T-cell (primary cell): ENCODE measurements around the gene BAIAP2L2. TPM values are rescaled to one million over a fixed set of nuclear protein-coding genes. Genes with fewer than 3 reads are reported as not detected.

Experiments
- ATAC-seq, 4 experiments: fragments of 200-7000 bp in 3 of 4; fragments of 150-1000 bp in 1 of 4; cut with Tn5 transposase; replicated peaks in 1 of 4; 1 replicate in 3 of 4; 2 replicates in 1 of 4; pipeline ENCODE4 v1.10.0; 2021; ENCODE audit warnings: moderate library complexity in 3 of 4, mild to moderate bottlenecking in 2 of 4, moderate number of reproducible peaks in 1 of 4
- CTCF ChIA-PET, 2 donors: fragments of 300-600 bp; sonication (Branson Sonifier 250); formaldehyde crosslinking; loops; one replicate each; lab custom pipeline; 2022; ENCODE audit warnings: antibody characterized with exemption in 2 of 2; lab: Charles Lee
- POLR2A ChIA-PET, 2 donors: fragments of 300-600 bp; sonication (Branson Sonifier 250); formaldehyde crosslinking; loops; one replicate each; lab custom pipeline; 2022; ENCODE audit warnings: antibody characterized with exemption in 2 of 2; lab: Charles Lee
- DNase-seq, 35 experiments: peaks; one replicate each; pipeline versions ENCODE4 v3.0.0 to v3.0.0-alpha.2; 2013 to 2023
- H3K27ac ChIP-seq: one replicate; pipeline ENCODE4 v1.5.1; 2013; ENCODE audit warnings: low read length
- H3K27me3 ChIP-seq, 2 experiments: replicated peaks in 1 of 2; 1 replicate in 1 of 2; 2 replicates in 1 of 2; pipeline versions ENCODE4 v1.6.1 to v1.7.0; 2013; ENCODE audit warnings: low read length in 1 of 2, mixed read lengths in 1 of 2; ENCODE audit not compliant: control insufficient read depth in 2 of 2, insufficient read depth in 2 of 2; ENCODE audit errors: extremely low read depth in 1 of 2
- H3K36me3 ChIP-seq, 2 donors: 1 replicate in 1 of 2; 2 replicates in 1 of 2; pipeline versions ENCODE4 v1.6.1 to v1.7.0; 2013; ENCODE audit warnings: low read length in 1 of 2; ENCODE audit not compliant: control insufficient read depth in 2 of 2, insufficient read depth in 1 of 2; ENCODE audit errors: extremely low read depth in 1 of 2
- H3K4me1 ChIP-seq, 2 experiments: 1 replicate in 1 of 2; 2 replicates in 1 of 2; pipeline versions ENCODE4 v1.6.1 to v1.7.0; 2013; ENCODE audit warnings: low read length in 2 of 2, mixed read lengths in 1 of 2; ENCODE audit not compliant: insufficient read depth in 2 of 2, control insufficient read depth in 1 of 2; ENCODE audit errors: extremely low read depth in 1 of 2
- H3K4me3 ChIP-seq, 2 donors: 1 replicate in 1 of 2; 2 replicates in 1 of 2; pipeline versions ENCODE4 v1.5.1 to v1.7.0; 2013; ENCODE audit warnings: mild to moderate bottlenecking in 2 of 2, low read length in 1 of 2, moderate library complexity in 1 of 2; ENCODE audit not compliant: control insufficient read depth in 1 of 2; ENCODE audit errors: extremely low read depth in 1 of 2
- H3K9me3 ChIP-seq: 2 replicates; pipeline ENCODE4 v1.7.0; 2013
- H3K27ac Mint-ChIP-seq, 2 donors: one replicate each; pipeline ENCODE4 v1.8.0; 2020 to 2021; ENCODE audit warnings: mild to moderate bottlenecking in 2 of 2, mixed read lengths in 2 of 2
- H3K27me3 Mint-ChIP-seq, 2 donors: one replicate each; pipeline ENCODE4 v1.8.0; 2021 to 2022; ENCODE audit warnings: mixed read lengths in 2 of 2
- H3K36me3 Mint-ChIP-seq: one replicate; pipeline ENCODE4 v1.8.0; 2021; ENCODE audit warnings: mixed read lengths
- H3K4me1 Mint-ChIP-seq, 3 donors: one replicate each; pipeline ENCODE4 v1.8.0; 2020 to 2022; ENCODE audit warnings: mixed read lengths in 3 of 3, mild to moderate bottlenecking in 1 of 3
- H3K4me3 Mint-ChIP-seq, 3 donors: one replicate each; pipeline ENCODE4 v1.8.0; 2020 to 2022; ENCODE audit warnings: mild to moderate bottlenecking in 3 of 3, mixed read lengths in 3 of 3, moderate library complexity in 3 of 3
- H3K9me3 Mint-ChIP-seq, 3 donors: one replicate each; pipeline ENCODE4 v1.8.0; 2020 to 2022; ENCODE audit warnings: mixed read lengths in 3 of 3
- WGBS: methylation state at CpG from one replicate; pipeline ENCODE4 v1.1.5; 2013; ENCODE audit warnings: missing lambda C conversion rate; ENCODE audit not compliant: insufficient coverage; 5-methylcytosine and 5-hydroxymethylcytosine counted together
- total RNA-seq, 35 experiments: library from RNA in 6 of 35; stranded (reverse) in 6 of 35; fragments of 120-200 nt in 1 of 35; gene quantifications; one replicate each; pipeline versions ENCODE4 v1.2.1 to v1.2.4 and lab custom pipeline; 2013 to 2026

BAIAP2L2 gene
- total RNA-seq, 5 donors from 2014 or later (not counting 1 experiment from before 2014, with no cell fraction given): 1.3 to 4.4 (median 3.2) TPM

- CTCF ChIA-PET: no interaction called here
- POLR2A ChIA-PET: no interaction called here
- no peaks in the 10 kb centered on the region for H3K9me3 Mint-ChIP-seq
- H3K4me1 ChIP-seq: no peaks in the 10 kb centered on the region
- no peaks in the 10 kb centered on the region for H3K27me3 Mint-ChIP-seq
- peaks cover 21 to 62% of the 10 kb centered on the region in 2 donors for H3K36me3 ChIP-seq
- 95% methylated on average over 2 of the region's 2 CpGs for WGBS
- no peaks in the 10 kb centered on the region for H3K27me3 ChIP-seq
- H3K4me3 ChIP-seq: no peak overlapping the region
- DNase-seq (no peak), ATAC-seq (no peak)
- H3K9me3 ChIP-seq: no peaks in the 10 kb centered on the region
- H3K27ac Mint-ChIP-seq: no peak overlapping the region
- H3K4me1 Mint-ChIP-seq: no peaks in the 10 kb centered on the region
- H3K27ac ChIP-seq: no peak overlapping the region
- no peak overlapping the region for H3K4me3 Mint-ChIP-seq
- H3K36me3 Mint-ChIP-seq: peaks cover 42% of the 10 kb centered on the region
These were observed 20.9 kb upstream of the BAIAP2L2 start for GRCh38 chr22:38131399-38131798.

- no peak overlapping the region for H3K4me3 ChIP-seq
- no peaks in the 10 kb centered on the region for H3K27me3 ChIP-seq
- Mint-ChIP-seq H3K9me3 (no peaks in the 10 kb centered on the region), H3K27me3 (no peaks in the 10 kb centered on the region), H3K36me3 (peaks cover 34% of the 10 kb centered on the region), H3K27ac (no peak overlapping the region), H3K4me3 (no peak overlapping the region), H3K4me1 (no peaks in the 10 kb centered on the region)
- H3K9me3 ChIP-seq: no peaks in the 10 kb centered on the region
- CTCF ChIA-PET: no interaction called here
- DNase-seq: no peak
- no peak for ATAC-seq
- H3K4me1 ChIP-seq: no peaks in the 10 kb centered on the region
- POLR2A ChIA-PET: no interaction called here
- H3K36me3 ChIP-seq: peaks cover 21 to 61% of the 10 kb centered on the region in 2 donors
- WGBS: 93% methylated on average over 8 of the region's 9 CpGs
- H3K27ac ChIP-seq: no peak overlapping the region
These were observed 19.4 kb upstream of the BAIAP2L2 start for GRCh38 chr22:38129856-38130255.

GRCh38 chr22:38129021-38129420 is 18.5 kb upstream of the BAIAP2L2 start:
- H3K9me3 Mint-ChIP-seq: no peaks in the 10 kb centered on the region
- CTCF ChIA-PET: no interaction called here

DNA sequence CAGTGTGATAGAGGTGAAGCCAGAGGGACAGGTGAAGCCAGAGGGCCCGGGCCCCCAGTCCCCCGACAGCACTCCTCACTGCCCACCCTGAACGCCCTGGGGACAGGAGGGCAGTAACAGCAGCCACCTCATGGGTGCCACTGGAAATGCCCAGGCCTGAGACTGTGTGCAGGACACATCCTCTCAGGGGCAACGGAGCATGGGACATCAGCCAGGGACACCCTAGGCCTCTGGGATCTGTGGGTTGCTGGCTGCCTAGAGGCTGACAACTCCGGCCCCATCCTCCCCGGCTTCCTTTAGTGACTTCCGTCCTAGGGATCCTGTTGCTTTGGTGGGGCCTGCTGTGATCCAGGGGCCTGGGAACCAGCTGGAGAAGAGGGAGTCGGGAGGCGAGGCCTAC is 17.4 kb upstream of the BAIAP2L2 start:
- Histone ChIP-seq H3K9me3 (no peaks in the 10 kb centered on the region), H3K36me3 (peaks cover 23 to 49% of the 10 kb centered on the region in 2 donors), H3K27ac (no peak overlapping the region), H3K4me1 (no peaks in the 10 kb centered on the region), H3K27me3 (no peaks in the 10 kb centered on the region), H3K4me3 (no peak overlapping the region)
- ATAC-seq (no peak), DNase-seq (no peak)
- H3K4me3 Mint-ChIP-seq: no peak overlapping the region
- CTCF ChIA-PET: no interaction called here
- H3K27me3 Mint-ChIP-seq: no peaks in the 10 kb centered on the region
- H3K9me3 Mint-ChIP-seq: no peaks in the 10 kb centered on the region
- 87% methylated on average over 7 of the region's 9 CpGs for WGBS
- H3K27ac Mint-ChIP-seq: no peak overlapping the region
- no peaks in the 10 kb centered on the region for H3K4me1 Mint-ChIP-seq
- POLR2A ChIA-PET: no interaction called here
- H3K36me3 Mint-ChIP-seq: peaks cover 25% of the 10 kb centered on the region

More at GRCh38 chr22:38129021-38129420, 18.5 kb upstream of the BAIAP2L2 start:
- Histone ChIP-seq H3K4me1 (no peaks in the 10 kb centered on the region), H3K36me3 (peaks cover 25 to 58% of the 10 kb centered on the region in 2 donors), H3K9me3 (no peaks in the 10 kb centered on the region), H3K27me3 (no peaks in the 10 kb centered on the region), H3K4me3 (no peak overlapping the region), H3K27ac (no peak overlapping the region)
- Mint-ChIP-seq H3K4me1 (no peaks in the 10 kb centered on the region), H3K27ac (no peak overlapping the region), H3K4me3 (no peak overlapping the region), H3K36me3 (peaks cover 29% of the 10 kb centered on the region), H3K27me3 (no peaks in the 10 kb centered on the region)
- POLR2A ChIA-PET: no interaction called here
- DNase-seq (no peak), ATAC-seq (no peak)
- 94% methylated on average over 6 of the region's 10 CpGs for WGBS

- no peaks in the 10 kb centered on the region for H3K4me1 ChIP-seq
- Mint-ChIP-seq H3K27ac (no peak overlapping the region), H3K9me3 (no peaks in the 10 kb centered on the region), H3K36me3 (peaks cover 20% of the 10 kb centered on the region), H3K27me3 (no peaks in the 10 kb centered on the region), H3K4me1 (no peaks in the 10 kb centered on the region), H3K4me3 (no peak overlapping the region)
- 96% methylated on average over 20 of the region's 23 CpGs for WGBS
- no peak overlapping the region for H3K4me3 ChIP-seq
- no peak overlapping the region for H3K27ac ChIP-seq
- ChIA-PET POLR2A (no interaction called here), CTCF (no interaction called here)
- peaks cover 23 to 42% of the 10 kb centered on the region in 2 donors for H3K36me3 ChIP-seq
- DNase-seq (no peak), ATAC-seq (no peak)
- H3K27me3 ChIP-seq: no peaks in the 10 kb centered on the region
- H3K9me3 ChIP-seq: no peaks in the 10 kb centered on the region
These were observed 16.6 kb upstream of the BAIAP2L2 start for GRCh38 chr22:38126928-38127668.

GRCh38 chr22:38125751-38126201 is 15.3 kb upstream of the BAIAP2L2 start:
- Mint-ChIP-seq H3K27me3 (no peaks in the 10 kb centered on the region), H3K4me3 (no peak overlapping the region), H3K4me1 (no peaks in the 10 kb centered on the region), H3K36me3 (peaks cover 15% of the 10 kb centered on the region), H3K9me3 (no peaks in the 10 kb centered on the region), H3K27ac (no peak overlapping the region)
- ATAC-seq (no peak), DNase-seq (no peak)
- Histone ChIP-seq H3K27ac (no peak overlapping the region), H3K4me1 (no peaks in the 10 kb centered on the region), H3K27me3 (no peaks in the 10 kb centered on the region), H3K9me3 (no peaks in the 10 kb centered on the region), H3K4me3 (no peak overlapping the region), H3K36me3 (peaks cover 23 to 42% of the 10 kb centered on the region in 2 donors)
- ChIA-PET CTCF (no interaction called here), POLR2A (no interaction called here)
- WGBS: 87% methylated on average over 6 of the region's 11 CpGs
